SU-DHL-6 (cell line): ENCODE results near the gene ZNF280B.

ENCODE experiments used
- H2AFZ ChIP-seq: fragments of 200-600 bp; sonication (generic); 2 replicates; pipeline ENCODE4 v1.6.1; 2014; ENCODE audit warnings: low read depth, mild to moderate bottlenecking, moderate library complexity, mixed read lengths, antibody characterized with exemption, low read length; ENCODE audit not compliant: severe bottlenecking
- H3F3A ChIP-seq: fragments of 200-600 bp; shearing (Covaris generic); 2 replicates; pipeline ENCODE4 v1.6.0; 2016; ENCODE audit warnings: antibody characterized with exemption, mild to moderate bottlenecking; ENCODE audit not compliant: insufficient read depth
- H3K27ac ChIP-seq: fragments of 200-600 bp; sonication (generic); 2 replicates; pipeline ENCODE4 v1.5.1; 2016; ENCODE audit warnings: low read depth, mild to moderate bottlenecking, low read length, moderate library complexity, mixed read lengths
- H3K27me3 ChIP-seq: fragments of 200-600 bp; sonication (generic), shearing (Covaris generic); 2 replicates; pipeline ENCODE4 v1.6.0; 2014; ENCODE audit warnings: mild to moderate bottlenecking, low read length
- H3K36me3 ChIP-seq: fragments of 200-600 bp; sonication (generic); 2 replicates; pipeline ENCODE4 v1.6.1; 2014; ENCODE audit warnings: mild to moderate bottlenecking, low read length, mixed read lengths
- H3K4me2 ChIP-seq: fragments of 300-600, 200-600 bp; shearing (Covaris generic), sonication (generic); 2 replicates; pipeline ENCODE4 v1.6.0; 2014; ENCODE audit warnings: low read length, low read depth, mild to moderate bottlenecking; ENCODE audit not compliant: poor library complexity, severe bottlenecking
- H3K4me3 ChIP-seq: fragments of 200-600 bp; sonication (generic); 2 replicates; pipeline ENCODE4 v1.5.1; 2014; ENCODE audit warnings: antibody characterized with exemption, low read length, mild to moderate bottlenecking, mixed read lengths; ENCODE audit not compliant: insufficient read depth, poor library complexity, severe bottlenecking
- H3K79me2 ChIP-seq: fragments of 200-600 bp; sonication (generic); 2 replicates; pipeline ENCODE4 v1.6.1; 2014; ENCODE audit warnings: mild to moderate bottlenecking, low read length, moderate library complexity; ENCODE audit not compliant: insufficient read depth
- H3K9ac ChIP-seq: fragments of 200-600 bp; sonication (generic); 2 replicates; pipeline ENCODE4 v1.7.0; 2014; ENCODE audit warnings: mild to moderate bottlenecking, low read length
- H3K9me2 ChIP-seq: fragments of 200-600 bp; sonication (generic); replicated peaks from 2 replicates; pipeline ENCODE4 v1.6.1; 2014; ENCODE audit warnings: low read length; ENCODE audit not compliant: insufficient read depth
- H3K9me3 ChIP-seq: fragments of 200-600 bp; sonication (generic); 2 replicates; pipeline ENCODE4 v1.6.1; 2014; ENCODE audit warnings: low read length, mixed read lengths; ENCODE audit not compliant: insufficient read depth
- H4K20me1 ChIP-seq: fragments of 200-600 bp; sonication (generic); 2 replicates; pipeline ENCODE4 v1.6.1; 2014; ENCODE audit warnings: low read depth, mild to moderate bottlenecking, antibody characterized with exemption, low read length, moderate library complexity, mixed read lengths
- EZH2phosphoT487 ChIP-seq: fragments of 200-600 bp; sonication (generic), shearing (Covaris generic); conservative IDR thresholded peaks from 2 replicates; pipeline ENCODE4 v1.6.1; 2018; ENCODE audit warnings: mild to moderate bottlenecking, antibody characterized with exemption, low read length, moderate library complexity, mixed read lengths
- TF ChIP-seq, protein P1 (sequence below): fragments of 200-600 bp; sonication (generic); IDR thresholded peaks from one replicate; pipeline ENCODE4 v1.5.1; 2017; ENCODE audit warnings: antibody characterized with exemption, mild to moderate bottlenecking, low read length, moderate library complexity; ENCODE audit not compliant: insufficient read depth, poor library complexity, severe bottlenecking

The ZNF280B gene

DNA sequence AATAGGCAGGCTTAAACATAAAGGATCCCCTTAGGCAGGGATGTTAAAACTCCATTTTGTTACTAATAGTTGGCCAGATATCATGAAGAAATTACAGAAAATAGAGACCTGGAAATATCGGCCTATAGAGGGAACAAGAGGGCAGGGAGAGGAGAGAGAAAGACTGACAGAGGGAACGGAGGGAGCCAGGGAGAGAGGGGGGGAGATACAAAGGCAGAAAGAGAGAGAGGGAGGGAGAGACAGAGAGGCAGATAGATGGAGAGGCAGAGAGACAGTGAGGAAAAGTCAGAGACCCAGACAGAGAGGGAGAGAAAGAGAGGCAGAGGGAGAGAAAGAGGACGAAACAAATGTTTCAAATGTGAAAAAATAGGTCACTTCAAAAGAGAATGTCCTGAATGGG is 53.5 kb downstream of the ZNF280B start:
- H3K9ac ChIP-seq, result no peak overlapping the region
- no peaks in the 10 kb centered on the region for H3F3A ChIP-seq
- no peaks in the 10 kb centered on the region for H4K20me1 ChIP-seq
- no peaks in the 10 kb centered on the region for H3K36me3 ChIP-seq
- H3K79me2 ChIP-seq, result no peaks in the 10 kb centered on the region
- H3K4me2 ChIP-seq, result no peak overlapping the region
- H3K4me3 ChIP-seq, result no peak overlapping the region
- TF ChIP-seq, protein P1, sequence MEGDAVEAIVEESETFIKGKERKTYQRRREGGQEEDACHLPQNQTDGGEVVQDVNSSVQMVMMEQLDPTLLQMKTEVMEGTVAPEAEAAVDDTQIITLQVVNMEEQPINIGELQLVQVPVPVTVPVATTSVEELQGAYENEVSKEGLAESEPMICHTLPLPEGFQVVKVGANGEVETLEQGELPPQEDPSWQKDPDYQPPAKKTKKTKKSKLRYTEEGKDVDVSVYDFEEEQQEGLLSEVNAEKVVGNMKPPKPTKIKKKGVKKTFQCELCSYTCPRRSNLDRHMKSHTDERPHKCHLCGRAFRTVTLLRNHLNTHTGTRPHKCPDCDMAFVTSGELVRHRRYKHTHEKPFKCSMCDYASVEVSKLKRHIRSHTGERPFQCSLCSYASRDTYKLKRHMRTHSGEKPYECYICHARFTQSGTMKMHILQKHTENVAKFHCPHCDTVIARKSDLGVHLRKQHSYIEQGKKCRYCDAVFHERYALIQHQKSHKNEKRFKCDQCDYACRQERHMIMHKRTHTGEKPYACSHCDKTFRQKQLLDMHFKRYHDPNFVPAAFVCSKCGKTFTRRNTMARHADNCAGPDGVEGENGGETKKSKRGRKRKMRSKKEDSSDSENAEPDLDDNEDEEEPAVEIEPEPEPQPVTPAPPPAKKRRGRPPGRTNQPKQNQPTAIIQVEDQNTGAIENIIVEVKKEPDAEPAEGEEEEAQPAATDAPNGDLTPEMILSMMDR, result no peak
- TF ChIP-seq EZH2phosphoT487, result no peak
- no peak overlapping the region for H3K27ac ChIP-seq
- no peaks in the 10 kb centered on the region for H3K27me3 ChIP-seq
- H3K9me2 ChIP-seq, result no peaks in the 10 kb centered on the region
- no peak overlapping the region for H2AFZ ChIP-seq
- peaks cover 19% of the 10 kb centered on the region; the same call in 1 of the 2 replicates for H3K9me3 ChIP-seq

DNA sequence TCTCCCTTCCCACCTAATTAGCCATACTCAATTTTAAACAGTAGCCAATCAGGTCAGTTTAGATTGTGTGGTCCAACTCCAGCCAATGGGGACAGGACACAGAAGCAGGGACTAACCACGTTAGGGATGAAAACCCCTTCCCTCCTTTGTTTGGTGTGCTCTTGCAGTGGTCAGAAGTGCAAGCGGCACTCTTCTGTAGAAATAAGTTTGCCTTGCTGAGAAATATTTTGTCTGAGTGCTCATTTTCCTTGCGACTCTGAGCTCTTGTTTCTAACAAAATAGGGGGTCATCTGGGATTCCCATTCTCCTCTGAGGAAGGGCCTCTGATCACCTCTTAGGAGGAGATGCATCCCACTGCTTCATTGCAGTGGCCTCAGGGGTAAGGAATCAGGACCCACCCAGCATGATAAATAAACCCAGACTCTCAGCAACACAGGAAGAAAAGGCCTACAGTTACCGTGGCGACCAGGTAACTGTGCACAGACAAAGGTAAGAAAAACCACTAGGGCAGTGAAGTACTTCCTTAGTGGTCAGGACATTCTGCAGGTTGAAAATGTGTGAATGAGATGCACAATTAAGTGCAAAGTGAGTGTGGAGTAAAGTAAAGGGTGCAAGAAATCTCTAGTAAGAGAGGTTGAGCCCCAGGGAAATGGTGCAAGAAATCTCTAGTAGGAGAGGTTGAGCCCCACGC is 55.4 kb downstream of the ZNF280B start:
- no peak overlapping the region for H3K4me3 ChIP-seq
- H3K4me2 ChIP-seq, result no peak overlapping the region
- no peaks in the 10 kb centered on the region for H4K20me1 ChIP-seq
- H3F3A ChIP-seq, result no peaks in the 10 kb centered on the region
- 0 out of 2 replicates have a peak, but pooled peaks cover 6% of the 10 kb centered on the region for H3K9me3 ChIP-seq
- H3K27me3 ChIP-seq, result no peaks in the 10 kb centered on the region
- H3K9ac ChIP-seq, result no peak overlapping the region
- TF ChIP-seq EZH2phosphoT487, result no peak
- TF ChIP-seq, protein P1, result no peak
- no peaks in the 10 kb centered on the region for H3K9me2 ChIP-seq
- H3K36me3 ChIP-seq, result no peaks in the 10 kb centered on the region
- H2AFZ ChIP-seq, result no peak overlapping the region
- no peaks in the 10 kb centered on the region for H3K79me2 ChIP-seq
- no peak overlapping the region for H3K27ac ChIP-seq

GRCh38 chr22:22452211-22452610 is 56.3 kb downstream of the ZNF280B start:
- Histone ChIP-seq H3K27me3 (no peaks in the 10 kb centered on the region), H3F3A (no peaks in the 10 kb centered on the region), H3K4me3 (no peak overlapping the region)

More at GRCh38 chr22:22452211-22452610, 56.3 kb downstream of the ZNF280B start:
- H2AFZ ChIP-seq, result no peak overlapping the region
- 0 out of 2 replicates have a peak, but pooled peaks cover 6% of the 10 kb centered on the region for H3K9me3 ChIP-seq
- no peak for TF ChIP-seq EZH2phosphoT487
- TF ChIP-seq, protein P1, result no peak
- no peaks in the 10 kb centered on the region for H3K9me2 ChIP-seq
- H3K9ac ChIP-seq, result no peak overlapping the region
- H3K79me2 ChIP-seq, result no peaks in the 10 kb centered on the region
- no peak overlapping the region for H3K4me2 ChIP-seq
- H3K27ac ChIP-seq, result no peak overlapping the region
- no peaks in the 10 kb centered on the region for H3K36me3 ChIP-seq
- no peaks in the 10 kb centered on the region for H4K20me1 ChIP-seq
